ENCODE measurements around the gene MRPL14. TPM values are rescaled to one million over a fixed set of nuclear protein-coding genes. Genes with fewer than 3 reads are reported as not detected.

The MRPL14 gene
- total RNA-seq: 60.5 and 70.8 TPM in 2 replicates

DNA sequence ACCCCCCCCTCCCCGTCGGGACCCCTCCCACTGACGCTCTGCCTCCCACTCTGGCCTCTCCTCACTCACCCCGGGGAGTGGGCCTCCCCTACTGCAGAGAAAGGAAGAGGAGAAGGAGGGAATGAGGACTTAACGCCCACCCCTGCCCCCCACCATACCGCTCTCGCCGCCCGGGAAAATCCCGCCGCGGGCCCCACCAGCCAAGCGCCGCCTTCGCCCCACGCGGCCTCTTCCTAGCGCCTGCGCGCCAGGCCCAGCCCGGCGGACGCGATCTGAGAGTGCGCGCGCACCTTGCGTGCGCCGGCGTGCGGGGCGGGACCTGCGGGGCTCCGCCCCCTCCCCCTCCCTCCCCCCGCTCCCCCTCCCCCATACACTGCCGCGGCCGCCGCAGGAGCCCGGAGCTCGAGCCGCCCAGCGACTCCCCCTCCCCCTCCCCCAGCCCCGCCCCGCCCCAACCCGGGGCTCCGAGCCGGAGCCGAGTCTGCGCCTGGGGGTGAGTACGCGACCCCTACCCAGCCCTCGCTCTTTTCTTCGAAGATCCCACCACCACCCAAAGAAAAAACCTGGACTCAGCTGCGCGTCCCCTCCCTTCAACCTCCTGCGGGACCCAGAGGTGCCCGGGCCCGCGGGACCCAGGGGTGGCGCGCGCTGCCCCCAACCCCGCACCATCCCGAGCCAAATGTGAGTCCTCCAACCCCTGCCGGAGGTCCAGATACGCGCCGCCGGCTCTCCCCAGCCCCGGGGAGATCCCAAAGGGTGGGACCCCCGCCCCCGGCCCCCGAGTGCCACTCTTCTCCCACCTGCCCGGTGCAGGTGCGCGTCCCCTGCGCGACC, at the start of gene MRPL14, which contains the start of gene TMEM63B:
MRPL14 (minus strand) TSS at position 267 of the 834 bp plus-strand sequence. CDS start 10,841 bp downstream, outside the sequence.
TMEM63B (plus strand) TSS at position 369 of the 834 bp plus-strand sequence. CDS start 7,031 bp downstream, outside the sequence.
- no peak for DNase-seq (ENCODE audit: low read depth, low spot score)

DNA sequence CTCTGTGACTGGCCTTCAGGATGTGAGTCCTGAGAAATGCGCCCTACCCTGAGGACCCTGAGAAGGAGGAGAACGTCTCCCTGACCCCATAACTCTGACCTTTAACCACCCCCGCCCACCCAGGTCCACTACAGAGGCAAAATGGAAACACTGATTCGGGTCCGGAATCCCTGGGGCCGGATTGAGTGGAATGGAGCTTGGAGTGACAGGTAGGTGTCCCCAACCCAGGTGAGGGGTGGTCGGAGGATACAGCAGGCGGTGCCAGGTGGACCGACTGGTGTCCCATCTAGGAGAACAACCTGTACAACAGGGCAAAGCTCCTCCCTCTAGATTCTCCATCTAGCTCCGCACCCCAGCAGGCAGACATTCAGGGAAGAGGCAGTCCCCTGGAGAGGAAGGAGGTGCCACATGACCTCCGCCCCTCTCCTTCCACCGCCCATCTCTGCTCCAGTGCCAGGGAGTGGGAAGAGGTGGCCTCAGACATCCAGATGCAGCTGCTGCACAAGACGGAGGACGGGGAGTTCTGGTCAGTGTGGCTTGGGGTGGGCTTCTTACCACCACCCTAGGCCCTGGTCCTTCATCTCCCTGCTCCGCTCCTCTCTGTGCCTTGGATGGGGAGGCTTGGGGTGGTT, 49.0 kb upstream of the MRPL14 start:
- no peak for DNase-seq (ENCODE audit: low read depth, low spot score)

DNA sequence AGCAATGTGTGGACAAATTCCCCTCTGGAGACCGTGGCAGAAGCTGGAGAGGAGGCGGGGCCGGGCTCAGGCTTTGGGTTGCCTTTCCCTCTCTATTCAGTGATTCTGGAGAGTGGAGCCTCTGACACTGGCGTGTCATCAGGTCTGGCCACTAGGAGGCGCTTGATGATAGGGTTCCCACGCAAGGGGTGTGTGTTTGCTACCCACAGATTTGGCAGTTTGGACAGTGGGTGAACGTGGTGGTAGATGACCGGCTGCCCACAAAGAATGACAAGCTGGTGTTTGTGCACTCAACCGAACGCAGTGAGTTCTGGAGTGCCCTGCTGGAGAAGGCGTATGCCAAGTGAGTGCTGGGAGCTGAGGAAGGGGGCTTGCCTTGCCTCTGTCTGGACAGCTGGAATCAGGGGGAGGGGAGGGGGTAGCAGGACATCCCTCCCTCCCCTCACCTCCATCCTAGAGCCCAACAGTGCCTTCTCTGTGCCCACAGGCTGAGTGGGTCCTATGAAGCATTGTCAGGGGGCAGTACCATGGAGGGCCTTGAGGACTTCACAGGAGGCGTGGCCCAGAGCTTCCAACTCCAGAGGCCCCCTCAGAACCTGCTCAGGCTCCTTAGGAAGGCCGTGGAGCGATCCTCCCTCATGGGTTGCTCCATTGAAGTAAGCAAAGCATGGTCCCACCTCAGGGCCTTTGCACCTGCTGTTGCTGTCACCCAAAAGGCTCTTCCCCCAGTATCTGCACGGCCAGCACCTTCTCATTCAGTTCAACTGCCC, 45.7 kb upstream of the MRPL14 start:
- DNase-seq (ENCODE audit: low read depth, low spot score): peak; percentile 45

DNA sequence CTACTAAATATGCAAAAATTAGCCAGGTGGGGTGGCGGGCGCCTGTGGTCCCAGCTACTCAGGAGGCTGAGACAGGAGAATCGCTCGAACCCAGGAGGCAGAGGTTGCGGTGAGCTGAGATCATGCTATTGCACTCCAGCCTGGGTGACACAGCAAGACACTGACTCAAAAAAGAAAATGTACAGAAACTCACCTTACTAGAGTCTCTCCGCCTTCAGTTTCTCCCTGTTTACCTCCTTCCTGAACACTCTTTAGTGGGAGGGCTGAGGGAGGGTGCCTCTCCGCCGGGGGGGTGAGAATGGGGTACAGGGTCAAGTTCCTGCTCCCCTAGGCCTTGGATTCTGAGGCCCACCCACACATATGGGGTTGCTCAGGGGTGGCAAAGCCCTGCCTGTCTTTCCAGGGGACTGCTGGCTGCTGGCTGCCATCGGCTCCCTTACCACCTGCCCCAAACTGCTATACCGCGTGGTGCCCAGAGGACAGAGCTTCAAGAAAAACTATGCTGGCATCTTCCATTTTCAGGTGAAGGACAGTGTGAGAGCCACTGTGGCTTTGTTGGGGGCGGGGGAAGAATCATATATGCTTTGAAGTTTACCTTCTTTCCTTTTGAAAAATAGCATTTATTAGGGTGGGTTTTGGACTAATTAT, 44.8 kb upstream of the MRPL14 start:
- DNase-seq (ENCODE audit: low read depth, low spot score): no peak

DNA sequence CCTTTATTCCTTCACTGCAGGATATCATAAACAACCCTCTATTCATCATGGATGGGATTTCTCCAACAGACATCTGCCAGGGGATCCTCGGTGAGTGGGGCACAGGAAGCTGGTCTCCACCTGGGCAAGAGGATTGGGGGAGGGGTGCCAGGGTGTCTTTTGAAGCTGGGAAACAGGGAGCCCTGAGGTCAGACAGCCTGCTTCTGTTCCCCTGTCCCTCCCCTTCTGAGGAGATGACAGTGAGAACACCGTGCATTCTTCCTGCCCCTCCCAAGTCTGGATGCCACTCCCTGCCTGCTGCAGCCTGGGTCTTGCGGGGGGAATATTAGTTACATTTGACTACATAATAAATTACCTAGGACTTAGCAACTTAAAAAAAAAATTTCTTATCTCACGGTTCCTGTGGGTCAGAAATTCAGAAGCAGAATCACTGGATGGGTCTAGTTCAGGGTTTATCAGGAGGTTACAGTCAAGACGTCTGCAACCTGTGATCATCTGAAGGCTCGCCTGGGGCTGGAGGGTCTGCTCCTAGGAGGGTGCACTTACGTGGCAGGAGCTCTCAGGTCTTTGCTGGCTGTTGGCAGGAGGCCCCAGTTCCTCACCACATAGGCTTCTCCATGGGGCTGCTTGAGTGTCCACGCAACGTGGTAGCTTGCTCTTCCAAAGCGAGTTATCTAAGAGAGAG, 42.8 kb upstream of the MRPL14 start:
- DNase-seq (ENCODE audit: low read depth, low spot score): no peak

DNA sequence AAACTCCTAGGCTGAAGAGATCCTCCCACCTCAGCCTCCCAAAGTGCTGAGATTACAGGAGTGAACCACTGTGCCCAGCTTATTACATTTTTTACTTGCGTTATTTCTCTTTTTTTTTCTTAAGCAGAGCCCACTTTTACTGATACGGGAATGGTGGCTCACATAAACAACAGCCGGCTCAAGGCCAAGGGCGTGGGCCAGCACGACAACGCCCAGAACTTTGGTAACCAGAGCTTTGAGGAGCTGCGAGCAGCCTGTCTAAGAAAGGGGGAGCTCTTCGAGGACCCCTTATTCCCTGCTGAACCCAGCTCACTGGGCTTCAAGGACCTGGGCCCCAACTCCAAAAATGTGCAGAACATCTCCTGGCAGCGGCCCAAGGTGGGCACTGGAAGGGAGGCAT, 41.9 kb upstream of the MRPL14 start:
- no peak for DNase-seq (ENCODE audit: low read depth, low spot score)

DNA sequence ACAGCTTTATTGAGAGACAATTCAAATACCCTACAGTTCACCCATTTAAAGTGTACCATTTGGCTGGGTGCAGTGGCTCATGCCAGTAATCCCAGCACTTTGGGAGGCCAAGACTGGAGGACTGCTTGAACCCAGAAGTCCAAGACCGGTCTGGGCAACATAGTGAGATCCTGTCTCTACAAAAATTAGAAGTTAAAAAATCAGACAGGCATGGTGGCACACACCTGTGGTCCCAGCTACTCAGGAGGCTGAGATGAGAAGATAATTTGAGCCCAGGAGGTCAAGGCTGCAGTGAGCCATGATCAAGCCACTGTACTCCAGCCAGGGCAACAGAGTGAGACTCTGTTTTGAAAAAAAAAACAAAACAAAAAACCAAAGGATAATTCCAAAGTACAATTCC, 40.3 kb upstream of the MRPL14 start:
- no peak for DNase-seq (ENCODE audit: low read depth, low spot score)

DNA sequence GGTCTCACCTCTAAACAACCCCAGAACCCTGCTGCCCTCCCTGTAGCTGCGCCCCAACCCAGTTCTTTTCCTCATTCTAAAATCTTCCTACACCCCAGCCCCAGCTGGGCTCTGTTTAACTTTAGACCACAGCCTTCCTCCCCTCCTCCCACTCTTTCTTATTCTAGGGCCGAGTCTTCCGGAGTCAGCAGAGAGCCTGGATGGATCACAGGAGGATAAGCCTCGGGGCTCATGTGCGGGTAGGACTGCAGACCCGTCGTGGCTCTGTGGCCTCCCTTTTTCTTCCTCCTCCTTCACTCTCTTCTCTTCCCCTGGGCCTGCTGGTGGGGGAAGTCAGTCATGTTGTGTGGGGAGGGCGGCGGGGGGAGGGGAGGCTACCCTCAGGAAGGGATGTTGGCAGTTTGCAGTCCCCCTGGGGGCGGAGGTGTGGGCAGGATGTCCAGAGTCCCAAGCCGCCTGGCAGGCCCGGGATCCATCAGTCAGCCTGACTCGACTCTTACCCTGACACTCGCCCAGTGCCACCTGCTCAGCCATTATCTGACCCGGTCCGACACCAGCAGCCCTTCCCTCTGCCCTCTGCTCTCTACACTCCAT, 39.4 kb upstream of the MRPL14 start:
- DNase-seq (ENCODE audit: low read depth, low spot score): no peak

DNA sequence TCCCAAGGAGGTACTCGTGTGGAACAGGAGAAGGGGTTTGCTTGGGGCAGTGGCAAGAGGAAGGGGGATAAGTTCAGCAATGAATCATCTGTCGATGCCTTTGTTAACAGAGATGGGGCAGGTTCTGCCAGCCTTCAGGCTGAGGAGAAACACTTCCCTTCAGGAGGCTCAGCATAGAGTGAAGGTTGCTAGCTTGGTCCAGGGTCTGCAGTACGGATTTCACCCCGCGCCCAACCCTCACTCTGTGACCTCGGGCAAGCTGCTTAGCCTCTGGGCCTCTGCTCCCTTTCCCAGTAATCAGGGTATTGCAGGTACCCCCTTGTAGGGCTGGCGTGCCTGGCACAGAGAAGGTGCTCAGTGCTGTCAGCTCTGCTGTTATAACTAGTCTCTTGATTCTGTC, 38.9 kb upstream of the MRPL14 start:
- no peak for DNase-seq (ENCODE audit: low read depth, low spot score)

DNA sequence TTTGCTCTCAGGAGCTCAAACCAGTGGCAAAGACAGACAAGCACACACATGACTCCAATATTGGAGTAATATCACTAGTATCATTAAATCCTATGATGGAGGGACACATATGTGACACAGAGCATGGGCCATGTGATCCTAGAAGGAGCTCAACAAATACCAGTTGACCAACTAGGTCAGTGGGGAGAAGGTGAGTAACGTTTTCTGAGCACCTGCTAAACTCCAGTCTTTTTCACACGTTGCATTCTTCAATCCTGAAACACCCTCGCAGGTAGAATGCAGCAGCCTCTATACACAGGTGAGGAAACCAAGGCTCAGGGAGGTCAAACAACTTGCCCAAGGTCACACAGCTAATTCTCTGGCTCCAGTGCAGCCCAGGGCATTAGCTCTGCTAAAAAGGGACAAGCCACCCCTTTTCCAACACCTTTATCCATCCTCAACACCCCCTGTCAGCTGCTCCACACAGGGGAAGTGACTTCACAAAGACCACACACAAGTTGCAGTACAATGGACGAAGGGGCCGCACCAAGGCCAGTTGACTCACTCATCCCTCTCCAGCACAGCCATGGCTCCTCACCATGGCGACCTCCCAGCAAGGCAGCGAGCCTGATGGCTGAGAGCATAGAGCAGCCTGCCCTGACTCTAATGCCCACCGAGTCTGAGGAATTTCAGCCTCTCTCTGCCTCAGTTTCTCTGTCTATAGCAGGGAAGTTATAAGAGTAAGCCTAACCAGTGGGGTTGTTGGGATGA, 35.8 kb upstream of the MRPL14 start:
- no peak for DNase-seq (ENCODE audit: low read depth, low spot score)

DNA sequence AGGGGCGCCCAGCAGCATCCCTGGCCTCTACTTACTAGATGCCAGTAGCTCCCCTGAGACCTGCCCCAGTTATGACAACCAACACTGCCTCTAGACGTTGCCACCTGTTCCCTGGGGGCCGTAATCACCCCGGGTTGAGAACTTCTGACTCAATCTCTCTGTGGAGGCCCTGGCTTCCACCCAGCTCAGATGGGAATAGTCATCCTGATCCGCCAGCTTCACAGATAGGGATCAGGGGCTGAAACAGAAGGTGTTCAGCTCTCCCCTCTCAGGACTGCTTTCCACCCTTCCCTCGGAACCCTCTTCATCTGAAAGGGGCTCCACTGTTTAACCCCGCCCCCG, 34.7 kb upstream of the MRPL14 start:
- no peak for DNase-seq (ENCODE audit: low read depth, low spot score)

DNA sequence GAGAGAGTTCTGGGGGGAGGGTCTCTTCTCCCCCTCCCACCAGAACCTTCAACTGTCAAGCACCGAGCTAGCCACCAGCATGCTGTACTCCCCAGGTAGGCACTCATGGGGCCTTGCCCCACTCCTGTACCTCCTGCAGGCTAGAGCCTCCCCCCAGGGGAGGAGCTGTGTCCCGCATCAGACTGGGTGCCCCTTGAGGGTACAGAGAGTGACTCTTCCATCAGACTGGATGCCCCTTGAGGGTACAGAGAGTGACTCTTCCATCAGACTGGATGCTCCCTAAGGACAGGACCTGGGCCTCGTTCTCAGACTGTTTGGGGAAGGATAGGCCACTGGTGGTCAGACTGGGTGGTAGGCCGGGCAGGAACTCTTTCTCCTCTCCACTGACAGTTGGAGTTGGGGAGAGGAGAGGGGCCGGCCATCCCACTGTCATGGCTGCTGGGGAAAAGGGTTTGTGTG, 31.5 kb upstream of the MRPL14 start, which contains the start of gene CAPN11:
CAPN11 (plus strand) TSS at position 51 of the 459 bp plus-strand sequence; CDS start at position 80, 29 bp downstream.
- no peak for DNase-seq (ENCODE audit: low read depth, low spot score)

DNA sequence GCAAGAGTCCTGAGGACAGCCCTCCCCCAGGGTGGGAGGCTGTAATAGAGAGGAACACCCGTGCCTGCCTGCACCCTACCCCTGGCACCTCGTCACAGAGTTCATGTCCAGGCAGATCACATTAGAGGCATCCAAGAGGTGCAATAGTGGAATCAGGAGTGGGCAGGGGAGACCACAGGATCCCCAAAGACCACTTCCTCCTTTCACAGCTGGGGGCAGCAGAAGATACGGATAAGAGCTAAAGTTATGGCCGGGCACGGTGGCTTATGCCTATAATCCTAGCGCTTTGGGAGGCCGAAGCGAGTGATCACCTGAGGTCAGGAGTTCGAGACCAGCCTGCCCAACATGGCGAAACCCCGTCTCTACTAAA, 29.9 kb upstream of the MRPL14 start:
- DNase-seq (ENCODE audit: low read depth, low spot score): no peak

DNA sequence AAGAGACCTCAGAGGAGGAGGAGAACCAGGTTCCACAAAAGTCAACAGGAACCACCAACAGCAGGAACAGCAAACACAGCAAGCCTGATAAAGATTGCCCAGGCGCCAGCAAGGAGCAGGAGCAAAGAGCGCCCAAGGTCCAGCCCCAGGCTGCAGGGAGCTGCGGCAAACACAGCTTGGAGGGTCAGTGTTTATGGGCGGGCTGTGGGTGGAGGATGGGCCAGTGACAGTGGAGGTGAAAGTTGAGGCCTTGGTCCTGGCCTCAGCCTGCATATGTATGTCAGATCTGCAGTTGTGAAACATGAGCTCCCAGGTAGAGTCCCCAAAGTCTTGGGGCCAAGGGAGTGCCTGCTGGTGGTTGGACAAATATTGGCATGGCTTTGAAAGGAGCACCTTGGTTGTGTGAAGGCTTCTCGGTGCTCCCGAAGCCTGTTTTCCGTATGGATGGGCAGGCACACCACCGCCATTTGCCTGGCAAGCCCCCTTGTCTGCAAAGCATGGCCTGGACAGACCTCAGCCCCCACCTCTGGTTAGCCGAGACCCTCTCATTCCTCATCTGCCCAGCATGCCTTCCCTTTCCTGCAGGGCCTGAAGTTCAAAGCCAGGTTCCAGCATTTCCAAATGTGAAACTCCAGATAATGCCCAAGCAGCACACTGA, 29.4 kb upstream of the MRPL14 start:
- no peak for DNase-seq (ENCODE audit: low read depth, low spot score)

DNA sequence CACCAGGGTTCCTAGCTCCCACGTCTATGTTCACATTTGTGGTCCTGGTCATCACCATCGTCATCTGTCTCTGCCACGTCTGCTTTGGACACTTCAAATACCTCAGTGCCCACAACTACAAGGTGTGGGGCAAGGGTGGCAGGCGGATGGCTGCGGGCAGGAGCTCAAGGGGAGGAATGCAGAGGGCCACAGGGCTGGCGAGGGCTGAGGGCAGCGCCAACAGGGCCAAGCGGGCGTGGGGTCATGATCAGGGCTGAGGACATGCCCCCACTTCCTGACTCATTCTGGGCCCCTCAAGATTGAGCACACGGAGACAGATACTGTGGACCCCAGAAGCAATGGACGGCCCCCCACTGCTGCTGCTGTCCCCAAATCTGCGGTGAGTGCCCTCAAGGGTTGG, 26.8 kb upstream of the MRPL14 start:
- no peak for DNase-seq (ENCODE audit: low read depth, low spot score)

DNA sequence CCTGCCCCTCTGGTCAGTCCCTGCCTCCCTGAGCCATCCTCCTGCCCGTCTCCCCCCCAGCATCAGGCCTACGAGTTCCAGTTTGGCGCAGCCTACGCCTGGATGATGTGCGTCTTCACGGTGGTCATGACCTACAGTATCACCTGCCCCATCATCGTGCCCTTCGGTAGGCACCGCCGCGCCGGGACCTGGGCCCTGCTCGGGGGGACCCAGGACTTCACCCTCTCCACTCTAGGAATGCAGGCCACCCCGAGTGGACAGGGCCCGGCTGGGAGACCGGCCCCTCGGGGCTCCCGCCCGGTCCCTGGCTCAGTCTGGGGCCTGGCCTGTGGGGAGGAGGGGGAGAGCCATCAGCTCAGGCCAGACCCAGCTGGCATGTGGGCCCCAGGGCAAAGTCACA, 25.3 kb upstream of the MRPL14 start:
- DNase-seq (ENCODE audit: low read depth, low spot score): no peak

DNA sequence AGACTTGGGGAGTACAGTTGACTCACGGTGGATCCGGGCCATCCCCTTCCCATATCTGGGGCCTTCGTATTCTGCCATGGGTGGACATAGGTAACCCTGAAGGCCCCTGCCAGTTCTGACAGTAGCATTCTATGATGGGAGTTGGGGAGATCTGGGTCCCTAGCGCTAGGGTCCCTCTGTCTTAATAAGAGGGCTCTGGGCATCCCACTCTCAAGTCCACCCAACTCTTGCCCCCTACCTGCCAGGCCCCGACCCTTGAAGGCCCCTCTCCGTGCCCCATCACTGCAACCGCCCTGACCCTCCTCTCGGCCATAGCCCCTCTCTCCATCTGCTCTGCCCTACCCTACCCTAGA, 24.8 kb upstream of the MRPL14 start:
- DNase-seq (ENCODE audit: low read depth, low spot score): no peak

DNA sequence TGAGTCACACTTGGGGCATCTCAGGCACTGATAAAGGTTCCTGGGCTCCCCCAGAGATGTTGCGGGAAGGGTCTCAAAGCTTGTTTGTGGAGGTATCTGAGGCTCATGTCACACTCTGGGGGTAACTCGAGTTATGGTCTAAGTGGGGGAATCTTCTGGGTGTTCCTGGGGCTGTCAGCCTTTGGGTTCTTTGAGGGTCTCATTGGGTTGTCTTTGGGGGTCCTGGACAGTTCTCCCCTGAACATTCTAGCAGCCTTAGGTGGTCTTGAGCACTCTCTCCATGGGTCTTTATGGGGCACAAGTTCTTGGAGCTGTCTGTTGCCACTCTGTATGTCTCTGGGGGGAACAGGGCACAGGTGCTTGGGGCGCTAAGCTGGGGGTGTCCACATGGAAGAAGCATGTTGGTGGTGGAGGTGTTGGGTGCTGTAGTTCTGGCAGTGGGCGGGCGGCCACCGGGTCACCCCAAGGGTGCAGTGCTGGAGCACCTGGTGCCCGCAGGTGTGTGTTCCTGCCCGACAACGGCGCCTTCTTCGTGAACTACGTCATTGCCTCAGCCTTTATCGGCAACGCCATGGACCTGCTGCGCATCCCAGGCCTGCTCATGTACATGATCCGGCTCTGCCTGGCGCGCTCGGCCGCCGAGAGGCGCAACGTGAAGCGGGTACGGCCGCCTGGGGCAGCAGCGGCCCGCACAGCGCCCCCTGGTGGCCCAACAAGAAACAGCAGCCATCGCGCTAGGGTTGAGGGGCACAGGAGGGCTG, 24.3 kb upstream of the MRPL14 start:
- DNase-seq (ENCODE audit: low read depth, low spot score): no peak
